ENCODE measurements around the gene KIF5A. TPM values are rescaled to one million over a fixed set of nuclear protein-coding genes. Genes with fewer than 3 reads are reported as not detected.

The KIF5A gene
- total RNA-seq, 1 experiment from 2014 or later, result 3.0 TPM

DNA sequence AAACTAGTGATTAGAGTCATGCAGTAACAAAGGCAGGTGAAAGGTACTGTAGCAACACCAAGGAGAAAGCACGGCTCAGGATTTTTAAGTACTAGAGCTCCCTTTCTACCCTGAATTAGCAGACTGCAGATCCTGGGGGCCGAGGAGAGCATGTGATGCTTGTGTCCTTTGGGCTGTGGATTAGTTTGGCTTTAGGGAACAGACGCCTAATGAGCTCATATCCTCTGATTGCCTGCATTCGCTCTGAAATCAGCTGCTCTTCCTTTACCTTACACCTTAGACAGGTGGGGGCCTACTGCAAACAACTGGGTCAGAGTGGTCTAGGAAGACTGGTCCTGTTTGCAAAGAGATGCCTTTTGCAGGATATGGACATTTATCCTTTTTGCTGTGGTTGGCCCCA lies 43.3 kb downstream of the KIF5A start:
- Histone ChIP-seq H3K4me3 (ENCODE audit: low read depth in 2 of 2, low read length in 2 of 2) (no peak overlapping the region), H3K36me3 (ENCODE audit: control insufficient read depth, insufficient read depth, low read length) (peaks cover 3% of the 10 kb centered on the region; the same call in 1 of the 2 replicates), H3K27ac (ENCODE audit: low read length) (no peak overlapping the region), H3K27me3 (ENCODE audit: control insufficient read depth, insufficient read depth, low read length) (no peaks in the 10 kb centered on the region), H3K9me3 (ENCODE audit: control insufficient read depth, insufficient read depth, low read depth, low read length) (no peaks in the 10 kb centered on the region), H3K4me1 (ENCODE audit: control insufficient read depth, insufficient read depth, low read length) (peaks cover 15% of the 10 kb centered on the region)
- TF ChIP-seq SIN3A (IDR thresholded peaks at IDR 0.05; ENCODE audit: borderline replicate concordance, insufficient read depth, low read depth, low read length), result no peak
- TF ChIP-seq, protein P1, sequence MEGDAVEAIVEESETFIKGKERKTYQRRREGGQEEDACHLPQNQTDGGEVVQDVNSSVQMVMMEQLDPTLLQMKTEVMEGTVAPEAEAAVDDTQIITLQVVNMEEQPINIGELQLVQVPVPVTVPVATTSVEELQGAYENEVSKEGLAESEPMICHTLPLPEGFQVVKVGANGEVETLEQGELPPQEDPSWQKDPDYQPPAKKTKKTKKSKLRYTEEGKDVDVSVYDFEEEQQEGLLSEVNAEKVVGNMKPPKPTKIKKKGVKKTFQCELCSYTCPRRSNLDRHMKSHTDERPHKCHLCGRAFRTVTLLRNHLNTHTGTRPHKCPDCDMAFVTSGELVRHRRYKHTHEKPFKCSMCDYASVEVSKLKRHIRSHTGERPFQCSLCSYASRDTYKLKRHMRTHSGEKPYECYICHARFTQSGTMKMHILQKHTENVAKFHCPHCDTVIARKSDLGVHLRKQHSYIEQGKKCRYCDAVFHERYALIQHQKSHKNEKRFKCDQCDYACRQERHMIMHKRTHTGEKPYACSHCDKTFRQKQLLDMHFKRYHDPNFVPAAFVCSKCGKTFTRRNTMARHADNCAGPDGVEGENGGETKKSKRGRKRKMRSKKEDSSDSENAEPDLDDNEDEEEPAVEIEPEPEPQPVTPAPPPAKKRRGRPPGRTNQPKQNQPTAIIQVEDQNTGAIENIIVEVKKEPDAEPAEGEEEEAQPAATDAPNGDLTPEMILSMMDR (IDR thresholded peaks at IDR 0.05), result no peak
- TF ChIP-seq POLR2AphosphoS5 (IDR thresholded peaks at IDR 0.05; ENCODE audit: low read depth, low read length), result no peak
- no peak for TF ChIP-seq TCF7L2 (IDR thresholded peaks at IDR 0.05; ENCODE audit: low read depth, low read length)
- TF ChIP-seq, protein P2, sequence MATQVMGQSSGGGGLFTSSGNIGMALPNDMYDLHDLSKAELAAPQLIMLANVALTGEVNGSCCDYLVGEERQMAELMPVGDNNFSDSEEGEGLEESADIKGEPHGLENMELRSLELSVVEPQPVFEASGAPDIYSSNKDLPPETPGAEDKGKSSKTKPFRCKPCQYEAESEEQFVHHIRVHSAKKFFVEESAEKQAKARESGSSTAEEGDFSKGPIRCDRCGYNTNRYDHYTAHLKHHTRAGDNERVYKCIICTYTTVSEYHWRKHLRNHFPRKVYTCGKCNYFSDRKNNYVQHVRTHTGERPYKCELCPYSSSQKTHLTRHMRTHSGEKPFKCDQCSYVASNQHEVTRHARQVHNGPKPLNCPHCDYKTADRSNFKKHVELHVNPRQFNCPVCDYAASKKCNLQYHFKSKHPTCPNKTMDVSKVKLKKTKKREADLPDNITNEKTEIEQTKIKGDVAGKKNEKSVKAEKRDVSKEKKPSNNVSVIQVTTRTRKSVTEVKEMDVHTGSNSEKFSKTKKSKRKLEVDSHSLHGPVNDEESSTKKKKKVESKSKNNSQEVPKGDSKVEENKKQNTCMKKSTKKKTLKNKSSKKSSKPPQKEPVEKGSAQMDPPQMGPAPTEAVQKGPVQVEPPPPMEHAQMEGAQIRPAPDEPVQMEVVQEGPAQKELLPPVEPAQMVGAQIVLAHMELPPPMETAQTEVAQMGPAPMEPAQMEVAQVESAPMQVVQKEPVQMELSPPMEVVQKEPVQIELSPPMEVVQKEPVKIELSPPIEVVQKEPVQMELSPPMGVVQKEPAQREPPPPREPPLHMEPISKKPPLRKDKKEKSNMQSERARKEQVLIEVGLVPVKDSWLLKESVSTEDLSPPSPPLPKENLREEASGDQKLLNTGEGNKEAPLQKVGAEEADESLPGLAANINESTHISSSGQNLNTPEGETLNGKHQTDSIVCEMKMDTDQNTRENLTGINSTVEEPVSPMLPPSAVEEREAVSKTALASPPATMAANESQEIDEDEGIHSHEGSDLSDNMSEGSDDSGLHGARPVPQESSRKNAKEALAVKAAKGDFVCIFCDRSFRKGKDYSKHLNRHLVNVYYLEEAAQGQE (IDR thresholded peaks at IDR 0.05; ENCODE audit: insufficient read depth in 1 of 2, low read depth in 2 of 2, low read length in 1 of 2), result no peak
- ChIA-PET CTCF (no interaction called here), POLR2A (no interaction called here)
- in situ Hi-C loops (cut with HindIII; ENCODE audit: low pct_unique_long_range_greater_than_20kb, low sequenced_read_pairs) (no loop called here), intact Hi-C loops (cut with micrococcal nuclease; ENCODE audit: unreplicated experiment) (no loop called here)
- TSS peak; percentile 63 for BruUV-seq (replicated peaks)
- DNase-seq (ENCODE audit: low read depth, low spot score), result no peak
- no peak for ATAC-seq

DNA sequence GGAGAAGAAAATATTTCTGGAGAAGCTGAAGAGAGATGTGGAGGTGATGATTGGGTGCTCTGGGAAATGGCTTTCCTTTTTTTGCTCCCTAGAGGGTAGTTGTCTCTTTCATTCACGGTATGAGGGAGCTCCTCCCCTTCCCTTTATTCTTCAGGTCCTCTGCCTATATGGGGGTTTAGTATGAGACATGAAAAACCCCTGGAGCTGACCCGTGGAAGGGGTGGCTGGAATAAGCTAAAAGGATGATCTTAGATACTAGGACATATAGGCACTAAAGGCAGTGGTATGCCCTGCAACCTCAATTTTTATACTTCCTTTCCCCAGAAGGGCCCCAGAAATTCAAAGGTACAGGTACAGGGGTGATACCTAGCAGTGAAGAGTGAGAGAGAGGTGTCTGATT lies 50.6 kb downstream of the KIF5A start:
- Histone ChIP-seq H3K4me1 (ENCODE audit: control insufficient read depth, insufficient read depth, low read length) (peaks cover 10% of the 10 kb centered on the region), H3K36me3 (ENCODE audit: control insufficient read depth, insufficient read depth, low read length) (0 out of 2 replicates have a peak, but pooled peaks cover 3% of the 10 kb centered on the region), H3K4me3 (ENCODE audit: low read depth in 2 of 2, low read length in 2 of 2) (no peak overlapping the region), H3K27me3 (ENCODE audit: control insufficient read depth, insufficient read depth, low read length) (no peaks in the 10 kb centered on the region), H3K27ac (ENCODE audit: low read length) (no peak overlapping the region), H3K9me3 (ENCODE audit: control insufficient read depth, insufficient read depth, low read depth, low read length) (no peaks in the 10 kb centered on the region)
- ChIA-PET CTCF (no interaction called here), POLR2A (no interaction called here)
- intact Hi-C loops (cut with micrococcal nuclease; ENCODE audit: unreplicated experiment), result no loop called here
- BruUV-seq (replicated peaks), result no TSS peak
- no peak for ATAC-seq
- no peak for DNase-seq (ENCODE audit: low read depth, low spot score)
- in situ Hi-C loops (cut with HindIII; ENCODE audit: low pct_unique_long_range_greater_than_20kb, low sequenced_read_pairs), result no loop called here
- TF ChIP-seq, protein P1 (IDR thresholded peaks at IDR 0.05), result no peak
- TF ChIP-seq, protein P2 (IDR thresholded peaks at IDR 0.05; ENCODE audit: insufficient read depth in 1 of 2, low read depth in 2 of 2, low read length in 1 of 2), result no peak
- TF ChIP-seq SIN3A (IDR thresholded peaks at IDR 0.05; ENCODE audit: borderline replicate concordance, insufficient read depth, low read depth, low read length) (no peak), POLR2AphosphoS5 (IDR thresholded peaks at IDR 0.05; ENCODE audit: low read depth, low read length) (no peak), TCF7L2 (IDR thresholded peaks at IDR 0.05; ENCODE audit: low read depth, low read length) (no peak)
